ENCODE data around the gene C6orf136.
A peak's percentile ranks its signal among the peaks of the same experiment; 100 is the strongest.

C6orf136 gene

GRCh38 chr6:30615958-30616810 is 30.7 kb upstream of the C6orf136 start:
- TF ChIP-seq CTCF (IDR thresholded peaks at IDR 0.05; ENCODE audit: low read depth, low read length, missing control alignments), result no peak
- peak overlapping the region; percentile 81 for H3K4me3 ChIP-seq (ENCODE audit: low read depth, low read length)

GRCh38 chr6:30616811-30617564 is 29.9 kb upstream of the C6orf136 start, which contains the start of gene PPP1R10:
Gene PPP1R10 (minus strand): TSS chr6:30617243. CDS start chr6:30609944, 7,299 bp downstream.
- peak; percentile 100 for DNase-seq (ENCODE audit: low read depth)
- TF ChIP-seq CTCF (IDR thresholded peaks at IDR 0.05; ENCODE audit: low read depth, low read length, missing control alignments), result no peak
- peak within 1 kb of the TSS; percentile 81 for H3K4me3 ChIP-seq (ENCODE audit: low read depth, low read length)

More at GRCh38 chr6:30615958-30616810, 30.7 kb upstream of the C6orf136 start:
- DNase-seq (ENCODE audit: low read depth), result no peak

- DNase-seq (ENCODE audit: low read depth), result peak; percentile 98
- no peak for TF ChIP-seq CTCF (IDR thresholded peaks at IDR 0.05; ENCODE audit: low read depth, low read length, missing control alignments)
- peak within 1 kb of the TSS; percentile 81 for H3K4me3 ChIP-seq (ENCODE audit: low read depth, low read length)
Measured at GRCh38 chr6:30617565-30618269, 29.2 kb upstream of the C6orf136 start, which contains the start of gene MRPS18B. Gene MRPS18B (plus strand): TSS chr6:30617840. CDS start chr6:30617866, 26 bp downstream.

- no peak for TF ChIP-seq CTCF (IDR thresholded peaks at IDR 0.05; ENCODE audit: low read depth, low read length, missing control alignments)
Measured at GRCh38 chr6:30618270-30618797, 28.6 kb upstream of the C6orf136 start.

GRCh38 chr6:30619561-30619960 is 27.4 kb upstream of the C6orf136 start:
- H3K4me3 ChIP-seq (ENCODE audit: low read depth, low read length), result no peak overlapping the region
- TF ChIP-seq CTCF (IDR thresholded peaks at IDR 0.05; ENCODE audit: low read depth, low read length, missing control alignments), result no peak
- no peak for DNase-seq (ENCODE audit: low read depth)

More at GRCh38 chr6:30618270-30618797, 28.6 kb upstream of the C6orf136 start:
- DNase-seq (ENCODE audit: low read depth), result no peak
- peak overlapping the region; percentile 78 for H3K4me3 ChIP-seq (ENCODE audit: low read depth, low read length)

- no peak overlapping the region for H3K4me3 ChIP-seq (ENCODE audit: low read depth, low read length)
- DNase-seq (ENCODE audit: low read depth), result no peak
- TF ChIP-seq CTCF (IDR thresholded peaks at IDR 0.05; ENCODE audit: low read depth, low read length, missing control alignments), result no peak
Measured at GRCh38 chr6:30625511-30625910, 21.4 kb upstream of the C6orf136 start.

Measured in GM12864 (cell line).